Tibial nerve (tissue), 4 donors: ENCODE data around the gene GALNT12. TPM values are rescaled to one million over a fixed set of nuclear protein-coding genes. Genes with fewer than 3 reads are reported as not detected.

ENCODE experiments used
- DNase-seq, 2 donors: peaks; one replicate each; pipeline ENCODE4 v3.0.0-alpha.2; 2019; ENCODE audit warnings: low spot score in 2 of 2
- H3K27ac ChIP-seq, 4 donors: fragments of 200-600 bp; sonication (generic) in 3 of 4; one replicate each; pipeline ENCODE4 v1.5.1; 2017 to 2019; ENCODE audit warnings: mild to moderate bottlenecking in 1 of 4
- H3K27me3 ChIP-seq, 2 donors: fragments of 200-600 bp; sonication (generic) in 1 of 2; one replicate each; pipeline versions ENCODE4 v1.5.1 to v1.6.0; 2017 to 2019
- H3K36me3 ChIP-seq, 3 donors: fragments of 200-600 bp; sonication (generic); one replicate each; pipeline ENCODE4 v1.5.1; 2018 to 2019
- H3K4me1 ChIP-seq, 4 donors: fragments of 200-600 bp; sonication (generic) in 3 of 4; one replicate each; pipeline ENCODE4 v1.5.1; 2017 to 2019
- H3K4me3 ChIP-seq, 4 donors: fragments of 200-600 bp; sonication (generic) in 3 of 4; one replicate each; pipeline ENCODE4 v1.5.1; 2017 to 2019; ENCODE audit warnings: mild to moderate bottlenecking in 1 of 4, moderate library complexity in 1 of 4
- H3K9me3 ChIP-seq, 4 donors: fragments of 200-600 bp; sonication (generic) in 3 of 4; one replicate each; pipeline ENCODE4 v1.5.1; 2017 to 2019
- EP300 ChIP-seq, 2 donors: sonication (generic); formaldehyde crosslinking; IDR thresholded peaks; one replicate each; pipeline ENCODE4 v1.6.1; 2017; ENCODE audit warnings: antibody characterized with exemption in 2 of 2, mild to moderate bottlenecking in 1 of 2
- POLR2A ChIP-seq, 2 donors: fragments of 450-650 bp; IDR thresholded peaks; one replicate each; pipeline ENCODE4 v1.6.1; 2017; ENCODE audit warnings: antibody characterized with exemption in 2 of 2, mild to moderate bottlenecking in 2 of 2, moderate library complexity in 2 of 2
- WGBS, 2 donors: methylation state at CpG; one replicate each; pipeline ENCODE4 v1.1.5; 2018; 5-methylcytosine and 5-hydroxymethylcytosine counted together
- total RNA-seq, 4 donors: library from RNA; depleted of rRNA; stranded (reverse); fragments of >200 nt; gene quantifications; one replicate each; pipeline ENCODE4 v1.1.0, GENCODE V29; 2016
- TF ChIP-seq, protein P1 (sequence below), 5 experiments: fragments of 200-600 bp in 3 of 5; fragments of 450-650 bp in 2 of 5; sonication (generic) in 3 of 5; IDR thresholded peaks; one replicate each; pipeline ENCODE4 v1.5.1; 2016 to 2019; ENCODE audit warnings: antibody characterized with exemption in 5 of 5, mild to moderate bottlenecking in 3 of 5, moderate library complexity in 2 of 5

GALNT12 gene, protein sequence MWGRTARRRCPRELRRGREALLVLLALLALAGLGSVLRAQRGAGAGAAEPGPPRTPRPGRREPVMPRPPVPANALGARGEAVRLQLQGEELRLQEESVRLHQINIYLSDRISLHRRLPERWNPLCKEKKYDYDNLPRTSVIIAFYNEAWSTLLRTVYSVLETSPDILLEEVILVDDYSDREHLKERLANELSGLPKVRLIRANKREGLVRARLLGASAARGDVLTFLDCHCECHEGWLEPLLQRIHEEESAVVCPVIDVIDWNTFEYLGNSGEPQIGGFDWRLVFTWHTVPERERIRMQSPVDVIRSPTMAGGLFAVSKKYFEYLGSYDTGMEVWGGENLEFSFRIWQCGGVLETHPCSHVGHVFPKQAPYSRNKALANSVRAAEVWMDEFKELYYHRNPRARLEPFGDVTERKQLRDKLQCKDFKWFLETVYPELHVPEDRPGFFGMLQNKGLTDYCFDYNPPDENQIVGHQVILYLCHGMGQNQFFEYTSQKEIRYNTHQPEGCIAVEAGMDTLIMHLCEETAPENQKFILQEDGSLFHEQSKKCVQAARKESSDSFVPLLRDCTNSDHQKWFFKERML
- total RNA-seq: 1 to 10 TPM; 1.8 to 6.0 (median 3.5) TPM

DNA sequence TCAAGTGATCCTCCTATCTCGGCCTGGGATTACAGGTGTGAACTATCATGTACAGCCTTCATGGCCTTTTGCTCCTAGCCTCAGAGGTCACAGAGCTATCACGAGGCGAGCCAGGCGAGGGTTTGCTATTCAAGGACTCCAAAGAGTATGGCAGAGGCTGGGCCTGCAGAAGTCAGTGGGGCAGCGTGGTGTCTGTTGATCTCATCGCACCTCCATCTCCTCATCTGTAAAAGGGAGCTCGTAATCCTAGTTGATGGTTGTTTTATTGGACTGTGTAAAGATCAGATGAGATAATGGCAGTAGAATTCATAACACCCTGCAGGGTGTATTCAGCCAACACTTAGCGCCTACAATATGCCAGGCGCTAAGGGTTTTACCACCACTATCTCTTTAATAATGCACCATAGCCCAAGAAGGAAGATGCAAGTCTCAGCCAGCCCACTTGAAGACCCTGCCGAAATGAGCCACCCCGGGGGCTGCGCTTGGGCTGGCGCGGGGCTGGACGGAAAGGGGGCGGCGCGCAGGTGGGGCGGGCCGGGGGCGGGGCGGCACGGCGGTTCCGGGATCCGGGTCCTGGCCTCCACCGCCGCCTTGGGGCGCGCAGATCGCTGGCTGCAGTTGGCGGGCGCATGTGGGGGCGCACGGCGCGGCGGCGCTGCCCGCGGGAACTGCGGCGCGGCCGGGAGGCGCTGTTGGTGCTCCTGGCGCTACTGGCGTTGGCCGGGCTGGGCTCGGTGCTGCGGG lies at the start of gene GALNT12:
TSS of gene GALNT12 (plus strand) at position 601 of the 744 bp plus-strand sequence. CDS start at position 630, 29 bp downstream.
- WGBS, 2 donors: 12 to 14% methylated on average over 30 of the region's 51 CpGs
- no peaks in the 10 kb centered on the region for H3K9me3 ChIP-seq
- H3K36me3 ChIP-seq: no peaks in the 10 kb centered on the region
- peaks cover 0 to 23% (median 14%) of the 10 kb centered on the region in 4 donors for H3K4me1 ChIP-seq
- peak within 1 kb of the TSS; percentile 38 to 61 (median 48) for H3K4me3 ChIP-seq
- TF ChIP-seq POLR2A (IDR thresholded peaks at IDR 0.05) (no peak), EP300 (IDR thresholded peaks at IDR 0.05) (no peak)
- TF ChIP-seq, protein P1, sequence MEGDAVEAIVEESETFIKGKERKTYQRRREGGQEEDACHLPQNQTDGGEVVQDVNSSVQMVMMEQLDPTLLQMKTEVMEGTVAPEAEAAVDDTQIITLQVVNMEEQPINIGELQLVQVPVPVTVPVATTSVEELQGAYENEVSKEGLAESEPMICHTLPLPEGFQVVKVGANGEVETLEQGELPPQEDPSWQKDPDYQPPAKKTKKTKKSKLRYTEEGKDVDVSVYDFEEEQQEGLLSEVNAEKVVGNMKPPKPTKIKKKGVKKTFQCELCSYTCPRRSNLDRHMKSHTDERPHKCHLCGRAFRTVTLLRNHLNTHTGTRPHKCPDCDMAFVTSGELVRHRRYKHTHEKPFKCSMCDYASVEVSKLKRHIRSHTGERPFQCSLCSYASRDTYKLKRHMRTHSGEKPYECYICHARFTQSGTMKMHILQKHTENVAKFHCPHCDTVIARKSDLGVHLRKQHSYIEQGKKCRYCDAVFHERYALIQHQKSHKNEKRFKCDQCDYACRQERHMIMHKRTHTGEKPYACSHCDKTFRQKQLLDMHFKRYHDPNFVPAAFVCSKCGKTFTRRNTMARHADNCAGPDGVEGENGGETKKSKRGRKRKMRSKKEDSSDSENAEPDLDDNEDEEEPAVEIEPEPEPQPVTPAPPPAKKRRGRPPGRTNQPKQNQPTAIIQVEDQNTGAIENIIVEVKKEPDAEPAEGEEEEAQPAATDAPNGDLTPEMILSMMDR (IDR thresholded peaks at IDR 0.05): no peak
- H3K27me3 ChIP-seq: peaks cover 0 to 20% of the 10 kb centered on the region in 2 donors
- no peak for DNase-seq
- H3K27ac ChIP-seq: peak within 1 kb of the TSS in 2 of 4 donors; percentile 46 to 50

DNA sequence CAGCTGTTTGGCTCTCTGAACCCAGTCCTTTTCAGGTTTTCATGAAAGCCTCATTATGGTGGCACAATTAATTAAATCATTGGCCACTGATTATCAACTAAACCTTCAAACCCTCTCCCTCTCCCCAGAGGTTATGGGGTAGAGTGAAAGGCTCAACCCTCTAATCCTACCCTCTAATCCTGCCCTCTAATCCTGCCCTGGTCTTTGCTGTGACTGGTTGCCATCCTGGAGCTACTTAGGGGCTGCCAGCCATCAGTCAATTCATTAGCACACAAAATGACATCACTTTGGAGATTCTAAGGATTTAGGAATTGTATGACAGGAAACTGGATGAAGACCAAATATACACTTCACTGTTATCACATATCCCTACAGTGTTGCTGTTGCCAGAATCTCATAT lies 47.2 kb upstream of the GALNT12 start:
- H3K9me3 ChIP-seq: peaks cover 0 to 24% (median 0%) of the 10 kb centered on the region in 4 donors
- H3K27me3 ChIP-seq: no peaks in the 10 kb centered on the region
- TF ChIP-seq EP300 (IDR thresholded peaks at IDR 0.05) (no peak), POLR2A (IDR thresholded peaks at IDR 0.05) (no peak)
- TF ChIP-seq, protein P1 (IDR thresholded peaks at IDR 0.05): no peak
- no peaks in the 10 kb centered on the region for H3K4me1 ChIP-seq
- no peak overlapping the region for H3K27ac ChIP-seq
- no peak for DNase-seq
- peaks cover 0 to 90% (median 3%) of the 10 kb centered on the region in 3 donors for H3K36me3 ChIP-seq
- H3K4me3 ChIP-seq: no peak overlapping the region

DNA sequence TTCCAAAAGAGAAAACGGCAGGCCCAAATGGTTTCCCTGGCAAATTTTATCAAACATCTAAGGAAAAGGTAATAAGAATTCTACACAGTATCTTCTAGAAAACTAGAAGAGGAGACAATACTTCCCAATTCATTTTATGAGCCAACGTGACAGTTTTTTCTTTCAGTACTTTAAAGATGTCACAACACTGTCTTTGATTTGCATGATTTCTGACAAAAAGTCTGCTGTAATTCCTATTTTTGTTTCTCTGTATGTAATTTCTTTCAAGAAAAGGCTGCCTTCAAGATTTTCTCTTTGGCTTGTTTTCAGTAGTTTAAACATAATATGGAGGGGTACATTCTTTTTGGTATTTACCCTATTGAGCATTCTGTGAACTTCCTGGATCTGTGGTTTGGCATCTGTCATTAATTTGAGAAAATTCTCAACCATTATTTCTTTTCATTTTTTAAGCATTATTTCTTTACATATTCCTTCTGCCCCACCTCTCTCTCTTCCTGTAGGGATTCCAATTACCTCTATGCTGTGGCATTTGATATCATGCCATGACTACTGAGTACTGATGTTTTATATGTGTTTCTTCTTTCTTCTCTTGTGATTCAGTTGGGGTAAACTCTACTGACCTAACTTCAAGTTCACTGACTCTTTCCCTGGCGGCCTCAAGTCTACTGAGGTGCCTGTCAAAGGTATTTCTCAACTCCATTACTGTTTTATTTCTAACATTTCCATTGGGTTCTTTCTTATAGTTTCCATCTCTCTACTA lies 43.3 kb upstream of the GALNT12 start:
- 93 to 95% methylated on average over 3 of the region's 3 CpGs for WGBS, 2 donors

DNA sequence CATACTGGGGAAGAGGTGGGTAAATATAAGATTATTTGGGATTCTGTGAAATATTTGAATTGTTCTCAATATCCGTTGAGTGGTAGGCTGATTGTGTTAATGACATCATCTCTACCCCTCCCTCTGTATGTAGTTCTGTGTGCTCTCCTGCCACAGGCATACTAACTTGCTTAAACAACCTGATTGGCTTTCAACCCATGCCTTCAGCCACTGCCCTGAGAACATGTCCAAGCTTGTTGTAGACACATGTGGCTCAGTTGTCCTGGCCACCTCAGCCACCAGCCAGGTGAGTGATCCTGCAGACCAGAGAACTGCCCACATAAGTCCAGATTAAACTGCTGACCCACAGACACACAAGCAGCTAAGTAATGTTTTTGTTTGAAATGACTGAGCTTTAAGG lies 42.2 kb upstream of the GALNT12 start:
- no peak overlapping the region for H3K27ac ChIP-seq
- TF ChIP-seq POLR2A (IDR thresholded peaks at IDR 0.05) (no peak), EP300 (IDR thresholded peaks at IDR 0.05) (no peak)
- TF ChIP-seq, protein P1 (IDR thresholded peaks at IDR 0.05): no peak
- WGBS, 2 donors: 64 to 83% methylated on average over 1 of the region's 1 CpG
- H3K9me3 ChIP-seq: peaks cover 0 to 16% (median 0%) of the 10 kb centered on the region in 4 donors
- no peak for DNase-seq
- H3K4me1 ChIP-seq: no peaks in the 10 kb centered on the region
- no peaks in the 10 kb centered on the region for H3K27me3 ChIP-seq
- peaks cover 0 to 88% (median 0%) of the 10 kb centered on the region in 3 donors for H3K36me3 ChIP-seq
- H3K4me3 ChIP-seq: no peak overlapping the region

More for the DNA sequence above, 43.3 kb upstream of the GALNT12 start:
- no peaks in the 10 kb centered on the region for H3K4me1 ChIP-seq
- peaks cover 0 to 16% (median 0%) of the 10 kb centered on the region in 4 donors for H3K9me3 ChIP-seq
- DNase-seq: no peak
- H3K27me3 ChIP-seq: no peaks in the 10 kb centered on the region
- H3K27ac ChIP-seq: no peak overlapping the region
- no peak overlapping the region for H3K4me3 ChIP-seq
- TF ChIP-seq POLR2A (IDR thresholded peaks at IDR 0.05) (no peak), EP300 (IDR thresholded peaks at IDR 0.05) (no peak)
- TF ChIP-seq, protein P1 (IDR thresholded peaks at IDR 0.05): no peak
- peaks cover 0 to 88% (median 0%) of the 10 kb centered on the region in 3 donors for H3K36me3 ChIP-seq
